Astrocyte of the hippocampus (primary cell): Measurements from ENCODE around the gene ECPAS.
"Not testable (repeated sequence)": the region's sequence is repeated elsewhere in the genome, so short reads cannot be mapped to it uniquely, and the experiment has no call there.

ENCODE experiments used
- DNase-seq: peaks from one replicate; pipeline ENCODE4 v3.0.0; 2011; ENCODE audit warnings: low read depth, low spot score

Gene ECPAS

DNA sequence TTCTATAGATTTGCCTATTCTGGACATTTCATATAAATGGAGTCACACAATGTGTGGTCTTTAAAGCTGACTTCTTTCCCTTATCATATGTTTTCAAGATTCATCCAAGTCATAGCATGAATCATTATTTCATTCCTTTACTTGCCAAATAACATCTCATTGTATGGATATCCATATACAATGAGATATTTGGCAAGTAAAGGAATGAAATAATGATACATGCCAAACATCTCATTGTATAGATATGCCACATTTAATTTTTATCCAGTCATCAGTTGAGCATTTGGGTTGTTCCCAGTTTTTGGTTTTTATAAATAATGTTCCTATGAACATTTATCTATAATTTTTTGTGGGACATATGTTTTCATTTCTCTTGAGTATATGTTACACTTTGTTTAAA is 133.6 kb downstream of the ECPAS start:
- DNase-seq, result no peak

DNA sequence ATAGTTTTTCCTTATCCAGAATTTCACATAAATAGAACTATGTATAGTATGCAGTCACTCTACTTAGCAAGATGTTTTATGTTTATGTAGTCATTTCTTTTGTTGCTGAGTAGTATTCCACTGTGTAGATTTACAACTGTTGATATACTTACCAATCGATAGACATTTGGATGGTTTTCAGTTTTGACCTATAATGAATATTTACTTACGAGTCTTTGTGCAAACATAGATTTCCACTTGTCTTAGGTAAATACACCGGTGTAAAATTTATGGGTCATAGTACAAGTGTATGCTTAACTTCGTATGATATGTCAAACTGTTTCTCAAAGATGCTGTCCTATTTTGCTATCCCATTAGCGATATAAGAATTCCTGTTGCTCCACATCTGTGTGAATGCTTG is 134.4 kb downstream of the ECPAS start:
- no peak for DNase-seq

DNA sequence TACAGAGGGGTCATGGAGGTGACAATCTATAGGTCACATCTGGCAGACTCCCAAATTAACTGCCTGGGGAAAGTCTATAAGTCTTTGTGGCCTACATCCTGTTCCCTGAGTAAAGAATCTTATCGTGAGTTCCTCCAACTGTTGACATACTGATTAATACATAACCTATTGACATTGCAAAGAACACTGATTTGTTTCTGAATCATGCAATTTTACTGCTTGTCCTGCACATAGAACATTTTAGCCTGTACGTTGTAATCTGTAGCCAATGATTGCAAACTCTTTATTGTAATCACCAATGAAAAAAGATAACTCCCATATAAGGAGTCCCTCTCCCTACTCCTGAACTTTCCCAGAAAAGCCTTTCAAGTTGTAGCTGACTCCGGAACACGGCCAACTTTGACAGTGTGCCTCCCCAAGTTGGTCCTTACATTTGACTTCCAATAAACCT is 135.3 kb downstream of the ECPAS start:
- DNase-seq, result no peak

DNA sequence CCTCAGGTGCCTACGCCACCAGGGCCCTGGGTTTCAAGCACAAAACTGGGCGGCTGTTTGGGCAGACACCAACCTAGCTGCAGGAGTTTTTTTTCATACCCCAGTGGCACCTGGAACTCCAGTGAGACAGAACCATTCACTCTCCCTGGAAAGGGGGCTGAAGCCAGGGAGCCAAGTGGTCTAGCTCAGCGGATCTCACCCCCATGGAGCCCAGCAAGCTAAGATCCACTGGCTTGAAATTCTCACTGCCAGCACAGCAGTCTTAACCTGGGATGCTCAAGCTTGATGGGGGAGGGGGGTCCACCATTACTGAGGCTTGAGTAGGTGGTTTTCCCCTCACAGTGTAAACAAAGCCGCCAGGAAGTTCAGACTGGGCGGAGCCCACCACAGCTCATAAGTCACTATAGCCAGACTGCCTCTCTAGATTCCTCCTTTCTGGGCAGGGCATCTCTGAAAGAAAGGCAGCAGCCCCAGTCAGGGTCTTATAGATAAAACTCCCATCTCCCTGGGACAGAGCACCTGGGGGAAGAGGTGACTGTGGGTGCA is 149.8 kb downstream of the ECPAS start:
- DNase-seq, result not testable (repeated sequence)

GRCh38 chr9:111330124-111330523 is 154.1 kb downstream of the ECPAS start, which contains the start of gene OR2K2:
Gene OR2K2, minus strand, starts transcription at chr9:111330224. Its CDS starts 1,791 bp downstream, at chr9:111328433.
- DNase-seq, result no peak

DNA sequence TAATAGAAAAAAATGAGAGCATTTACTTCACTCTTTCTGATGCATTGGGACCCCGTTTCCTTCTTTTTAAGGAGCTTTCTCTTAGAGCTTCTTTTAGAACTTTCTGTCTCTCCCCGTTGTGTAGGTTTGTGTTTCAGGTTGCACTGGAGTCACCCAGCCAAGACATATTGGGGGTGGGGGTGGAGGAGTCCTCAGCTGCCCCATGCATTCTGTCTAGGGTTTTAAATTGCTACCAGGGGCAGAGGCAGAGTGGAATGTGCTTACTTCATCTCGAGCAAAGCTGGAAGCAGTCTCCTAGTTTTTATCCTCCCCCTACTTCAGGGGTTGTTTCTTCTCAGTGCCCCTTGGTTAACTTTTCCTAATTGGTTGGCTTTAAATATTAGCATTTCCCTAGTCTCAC is 163.6 kb downstream of the ECPAS start:
- no peak for DNase-seq

DNA sequence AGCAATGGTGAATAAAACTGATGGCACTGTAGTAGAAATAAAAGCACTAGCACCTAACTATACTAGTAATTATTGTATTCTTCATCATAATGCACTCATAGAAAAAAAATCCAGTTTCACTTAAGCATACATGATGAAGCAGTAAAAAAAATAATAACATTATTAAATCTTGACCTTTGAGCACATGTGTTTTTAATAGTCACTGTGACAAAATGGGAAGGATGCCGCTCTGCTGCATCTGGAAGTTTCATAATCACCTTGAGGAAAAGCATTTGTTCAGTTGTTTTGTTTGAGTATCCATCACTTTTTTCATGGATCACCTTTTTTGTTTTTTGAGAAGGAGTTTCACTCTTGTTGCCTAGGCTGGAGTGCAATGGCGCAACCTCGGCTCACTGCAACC is 167.4 kb downstream of the ECPAS start:
- DNase-seq, result no peak
